Chondrocyte (in vitro differentiated cells): ENCODE data around the gene ZNF385A. TPM values are rescaled to one million over a fixed set of nuclear protein-coding genes. Genes with fewer than 3 reads are reported as not detected.

Experiments
- DNase-seq: peaks from one replicate; pipeline ENCODE4 v3.0.0; 2021; ENCODE audit warnings: mixed read lengths, low spot score
- H3K27ac Mint-ChIP-seq: one replicate; pipeline ENCODE4 v1.8.0; 2021; ENCODE audit warnings: mild to moderate bottlenecking, moderate library complexity, mixed read lengths; ENCODE audit not compliant: unreplicated experiment
- H3K27me3 Mint-ChIP-seq: 2 replicates; pipeline ENCODE4 v1.8.0; 2021; ENCODE audit warnings: low read depth, mixed read lengths
- H3K36me3 Mint-ChIP-seq: 2 replicates; pipeline ENCODE4 v1.8.0; 2021; ENCODE audit warnings: low read depth, mixed read lengths
- H3K4me1 Mint-ChIP-seq: 2 replicates; pipeline ENCODE4 v1.8.0; 2021; ENCODE audit warnings: low read depth, mild to moderate bottlenecking, mixed read lengths
- H3K4me3 Mint-ChIP-seq: one replicate; pipeline ENCODE4 v1.8.0; 2021; ENCODE audit warnings: mild to moderate bottlenecking, moderate library complexity, mixed read lengths; ENCODE audit not compliant: unreplicated experiment
- H3K9me3 Mint-ChIP-seq: 2 replicates; pipeline ENCODE4 v1.8.0; 2021; ENCODE audit warnings: low read depth, mixed read lengths
- total RNA-seq: library from RNA; stranded (reverse); gene quantifications from 3 replicates; pipeline ENCODE4 v1.2.1, GENCODE V29; 2021
- TF ChIP-seq, protein P1 (sequence below): fragments of 200-600 bp; sonication (generic); IDR thresholded peaks from 2 replicates; pipeline ENCODE4 v1.5.0; 2021; ENCODE audit warnings: antibody characterized with exemption, mild to moderate bottlenecking, moderate library complexity

Gene ZNF385A
- total RNA-seq, 1 donor from 2014 or later = 6.8 TPM

DNA sequence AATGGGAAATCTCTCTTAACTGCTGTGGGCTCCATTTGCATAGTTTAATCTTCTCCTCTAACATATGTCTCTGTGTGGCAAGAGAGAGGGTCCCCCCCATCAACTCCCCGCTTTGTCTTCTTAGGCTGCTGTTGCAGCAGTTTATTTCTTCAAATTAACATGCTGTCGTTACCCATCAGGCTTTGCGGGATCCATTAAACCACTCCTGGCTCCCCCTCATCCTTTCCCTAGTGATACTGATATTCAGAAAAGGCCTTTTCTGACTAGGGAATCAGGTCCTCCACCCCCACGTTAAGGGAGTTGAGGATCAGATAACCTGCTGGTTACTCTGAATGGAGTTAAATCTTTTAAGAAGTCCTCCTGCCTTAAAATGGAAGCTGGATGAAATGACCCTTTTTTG lies 35.5 kb downstream of the ZNF385A start:
- no peak for DNase-seq
- H3K36me3 Mint-ChIP-seq = peaks cover 34% of the 10 kb centered on the region
- H3K27ac Mint-ChIP-seq = no peak overlapping the region

DNA sequence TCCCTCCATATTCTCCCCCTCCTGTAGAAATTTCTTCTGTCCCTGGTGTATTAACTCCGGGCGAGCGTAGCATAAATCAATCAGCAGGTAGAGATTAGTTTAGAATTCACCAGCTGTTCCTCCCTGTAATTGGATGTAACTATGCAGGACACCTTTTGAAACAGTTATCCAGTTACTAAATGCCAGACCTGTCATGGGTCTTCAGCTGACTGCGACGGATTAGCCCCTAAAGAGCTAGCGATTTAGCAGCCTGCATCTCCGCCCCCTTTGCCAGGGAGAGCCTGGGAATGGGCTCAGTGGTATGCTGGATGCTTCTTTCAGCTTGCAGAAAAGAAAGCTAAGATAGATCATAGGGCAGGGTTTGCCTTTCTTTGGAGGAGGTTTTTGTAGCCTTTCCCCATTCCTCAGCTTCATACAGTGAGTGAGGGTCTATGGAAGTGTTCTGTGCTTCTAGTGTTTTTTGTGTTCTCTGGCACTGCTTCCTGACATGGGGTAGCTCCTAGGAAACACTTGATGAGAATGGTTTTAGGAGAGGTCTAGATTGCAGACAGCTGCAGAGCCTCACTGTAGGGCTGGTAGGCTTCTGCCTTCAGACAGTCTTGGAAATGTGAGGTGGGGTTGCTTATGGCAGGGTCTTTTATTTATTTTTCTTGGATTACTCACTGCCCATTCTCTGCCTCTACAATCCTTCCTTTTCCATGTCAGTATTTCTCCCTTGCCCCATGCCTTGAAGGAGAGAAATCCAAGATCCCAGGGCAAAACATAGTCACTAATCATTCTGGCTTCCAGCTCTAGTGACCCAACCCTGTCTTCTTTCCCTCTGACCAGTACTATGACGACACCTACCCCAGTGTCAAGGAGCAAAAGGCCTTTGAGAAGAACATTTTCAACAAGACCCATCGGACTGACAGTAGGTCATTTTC lies 42.9 kb downstream of the ZNF385A start:
- H3K4me1 Mint-ChIP-seq = peaks cover 21% of the 10 kb centered on the region
- no peaks in the 10 kb centered on the region for H3K9me3 Mint-ChIP-seq
- no peak overlapping the region for H3K4me3 Mint-ChIP-seq
- no peak overlapping the region for H3K27ac Mint-ChIP-seq
- TF ChIP-seq, protein P1, sequence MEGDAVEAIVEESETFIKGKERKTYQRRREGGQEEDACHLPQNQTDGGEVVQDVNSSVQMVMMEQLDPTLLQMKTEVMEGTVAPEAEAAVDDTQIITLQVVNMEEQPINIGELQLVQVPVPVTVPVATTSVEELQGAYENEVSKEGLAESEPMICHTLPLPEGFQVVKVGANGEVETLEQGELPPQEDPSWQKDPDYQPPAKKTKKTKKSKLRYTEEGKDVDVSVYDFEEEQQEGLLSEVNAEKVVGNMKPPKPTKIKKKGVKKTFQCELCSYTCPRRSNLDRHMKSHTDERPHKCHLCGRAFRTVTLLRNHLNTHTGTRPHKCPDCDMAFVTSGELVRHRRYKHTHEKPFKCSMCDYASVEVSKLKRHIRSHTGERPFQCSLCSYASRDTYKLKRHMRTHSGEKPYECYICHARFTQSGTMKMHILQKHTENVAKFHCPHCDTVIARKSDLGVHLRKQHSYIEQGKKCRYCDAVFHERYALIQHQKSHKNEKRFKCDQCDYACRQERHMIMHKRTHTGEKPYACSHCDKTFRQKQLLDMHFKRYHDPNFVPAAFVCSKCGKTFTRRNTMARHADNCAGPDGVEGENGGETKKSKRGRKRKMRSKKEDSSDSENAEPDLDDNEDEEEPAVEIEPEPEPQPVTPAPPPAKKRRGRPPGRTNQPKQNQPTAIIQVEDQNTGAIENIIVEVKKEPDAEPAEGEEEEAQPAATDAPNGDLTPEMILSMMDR = no peak
- H3K27me3 Mint-ChIP-seq = no peaks in the 10 kb centered on the region
- no peak for DNase-seq
- peaks cover 24% of the 10 kb centered on the region for H3K36me3 Mint-ChIP-seq

More for the DNA sequence above, 35.5 kb downstream of the ZNF385A start:
- H3K9me3 Mint-ChIP-seq = no peaks in the 10 kb centered on the region
- H3K4me1 Mint-ChIP-seq = peaks cover 24% of the 10 kb centered on the region
- TF ChIP-seq, protein P1 = no peak
- no peak overlapping the region for H3K4me3 Mint-ChIP-seq
- H3K27me3 Mint-ChIP-seq = no peaks in the 10 kb centered on the region

DNA sequence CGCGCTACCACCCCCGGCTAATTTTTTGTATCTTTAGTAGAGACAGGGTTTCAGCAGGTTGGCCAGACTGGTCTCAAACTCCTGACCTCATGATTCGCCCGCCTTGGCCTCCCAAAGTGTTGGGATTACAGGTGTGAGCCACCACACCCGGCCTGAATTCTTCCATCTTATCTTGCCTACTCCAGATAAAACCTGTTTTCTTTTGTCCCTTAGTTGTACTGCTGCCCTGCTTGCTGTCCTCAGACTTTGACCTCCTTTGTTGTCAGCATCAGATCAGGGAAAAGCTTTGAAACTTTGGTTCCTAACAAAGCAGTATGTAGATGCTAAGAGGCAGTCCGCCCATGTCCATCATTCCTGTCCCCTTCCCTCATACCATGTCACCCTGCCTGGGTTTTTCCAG lies 43.7 kb downstream of the ZNF385A start:
- H3K4me1 Mint-ChIP-seq = peaks cover 21% of the 10 kb centered on the region
- no peaks in the 10 kb centered on the region for H3K9me3 Mint-ChIP-seq
- H3K36me3 Mint-ChIP-seq = peaks cover 23% of the 10 kb centered on the region
- H3K27ac Mint-ChIP-seq = peak overlapping the region; percentile 38
- H3K27me3 Mint-ChIP-seq = no peaks in the 10 kb centered on the region
- TF ChIP-seq, protein P1 = no peak
- no peak for DNase-seq
- no peak overlapping the region for H3K4me3 Mint-ChIP-seq

DNA sequence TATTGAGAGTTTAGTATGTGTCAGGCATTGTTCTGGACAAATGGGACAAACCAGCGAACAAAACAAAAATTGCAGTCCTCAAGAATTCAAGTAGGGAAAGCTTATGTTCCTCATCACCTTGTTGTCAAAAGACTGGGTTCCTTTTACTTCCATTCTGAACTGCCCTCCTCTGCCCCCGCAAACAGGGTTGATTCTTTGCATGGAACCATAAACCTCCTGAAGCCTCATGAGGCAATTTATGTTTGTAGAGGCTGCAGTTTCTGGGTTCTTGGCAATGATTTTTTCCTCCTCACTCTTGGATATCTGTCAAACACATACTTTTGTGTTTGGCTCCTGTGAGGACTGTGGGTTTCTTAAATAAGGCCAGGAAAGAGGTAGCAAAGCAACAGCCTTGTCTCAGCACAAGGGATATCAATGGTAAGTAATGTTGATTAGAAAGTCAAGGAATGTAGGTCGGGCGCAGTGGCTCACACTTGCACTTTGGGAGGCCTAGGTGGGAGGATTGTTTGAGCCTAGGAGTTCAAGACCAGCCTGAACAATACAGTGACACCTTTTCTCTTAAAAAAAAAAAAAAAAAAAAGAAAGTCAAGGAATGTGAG lies 45.7 kb downstream of the ZNF385A start:
- Mint-ChIP-seq H3K9me3 (no peaks in the 10 kb centered on the region), H3K4me3 (no peak overlapping the region)

More for the DNA sequence above, 45.7 kb downstream of the ZNF385A start:
- no peaks in the 10 kb centered on the region for H3K27me3 Mint-ChIP-seq
- TF ChIP-seq, protein P1 = no peak
- H3K4me1 Mint-ChIP-seq = peaks cover 21% of the 10 kb centered on the region
- no peak for DNase-seq
- peaks cover 17% of the 10 kb centered on the region for H3K36me3 Mint-ChIP-seq
- H3K27ac Mint-ChIP-seq = no peak overlapping the region
